ENCODE data around the gene SMAD6.

The SMAD6 gene

DNA sequence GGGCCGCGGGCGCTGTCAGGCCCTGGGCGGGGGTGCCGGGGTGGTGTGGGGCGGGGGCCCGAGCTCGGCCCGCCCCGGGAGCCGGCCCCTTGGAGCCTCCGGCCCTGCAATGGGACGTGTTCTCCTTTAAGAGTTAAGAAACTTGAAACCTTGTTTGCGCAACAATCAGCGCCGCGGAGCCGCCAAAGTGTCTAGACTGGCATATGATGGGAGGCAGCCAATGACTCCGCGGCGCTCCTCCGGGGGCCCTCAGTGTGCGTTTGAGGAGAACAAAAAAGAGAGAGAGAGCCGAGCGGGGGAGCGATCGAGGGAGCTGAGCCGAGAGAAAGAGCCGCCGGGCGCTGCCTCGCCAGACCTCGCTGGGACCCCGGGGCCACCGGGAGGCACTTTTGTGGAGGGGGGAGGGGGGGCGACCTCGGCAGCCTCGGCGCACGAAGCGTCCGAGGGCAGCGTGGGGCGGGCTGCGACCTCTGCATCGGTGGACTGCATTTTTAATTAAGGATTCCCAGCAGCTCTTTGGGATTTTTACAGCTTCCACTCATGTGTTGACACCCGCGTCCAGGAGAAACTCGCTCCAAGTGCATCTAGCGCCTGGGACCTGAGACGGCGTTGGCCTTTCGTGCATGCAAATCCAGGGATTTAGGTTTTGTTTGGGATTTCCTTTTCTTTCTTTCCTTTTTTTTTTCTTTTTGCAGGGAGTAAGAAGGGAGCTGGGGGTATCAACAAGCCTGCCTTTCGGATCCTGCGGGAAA lies at the start of gene SMAD6:
SMAD6 (plus strand) TSS at position 202 of the 752 bp plus-strand sequence. CDS start 1,023 bp downstream, outside the sequence.
- DNase-seq = peak; percentile 96

DNA sequence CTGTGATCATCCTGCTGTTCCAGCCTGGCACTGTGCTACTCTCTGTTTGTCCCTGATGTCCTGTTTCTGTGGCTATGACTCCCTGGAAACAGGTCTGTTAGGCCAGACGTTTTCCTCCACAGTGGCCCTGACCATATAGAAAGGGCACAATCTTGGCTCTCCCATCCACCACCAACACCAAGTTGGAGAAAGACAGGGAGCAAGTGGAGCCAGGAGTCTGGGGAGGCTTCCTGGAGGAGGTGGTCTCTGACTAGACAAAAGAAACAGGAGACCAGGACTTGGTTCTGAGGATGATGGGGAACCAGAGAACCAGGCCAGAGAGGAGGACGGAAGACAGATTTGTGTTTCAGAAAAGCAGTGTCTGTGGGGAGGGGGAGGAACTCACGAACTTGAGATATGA lies 49.2 kb upstream of the SMAD6 start:
- no peak for DNase-seq

GRCh38 chr15:66653398-66653797 lies 48.6 kb upstream of the SMAD6 start:
- DNase-seq = no peak

DNA sequence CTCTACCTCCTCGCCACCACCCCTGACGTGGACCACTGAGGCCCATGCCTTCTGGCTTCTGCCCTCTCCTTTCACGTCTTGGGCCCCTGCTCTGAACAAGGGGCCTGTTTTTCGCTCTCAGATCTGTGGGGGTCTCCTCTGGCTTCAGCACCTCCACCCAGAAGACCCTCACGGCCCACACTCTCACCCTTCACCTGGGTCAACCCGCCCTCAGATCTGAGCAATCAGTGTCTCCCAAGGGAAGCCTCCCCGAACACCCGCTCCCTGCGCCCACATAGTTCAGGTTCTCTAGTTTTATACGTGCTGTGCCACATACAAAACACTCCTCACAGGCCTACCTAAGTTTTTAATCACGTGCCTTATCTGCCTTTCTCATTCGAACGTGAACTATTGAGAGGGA lies 48.2 kb upstream of the SMAD6 start:
- no peak for DNase-seq

GRCh38 chr15:66654361-66654738 lies 47.7 kb upstream of the SMAD6 start:
- DNase-seq = no peak

DNA sequence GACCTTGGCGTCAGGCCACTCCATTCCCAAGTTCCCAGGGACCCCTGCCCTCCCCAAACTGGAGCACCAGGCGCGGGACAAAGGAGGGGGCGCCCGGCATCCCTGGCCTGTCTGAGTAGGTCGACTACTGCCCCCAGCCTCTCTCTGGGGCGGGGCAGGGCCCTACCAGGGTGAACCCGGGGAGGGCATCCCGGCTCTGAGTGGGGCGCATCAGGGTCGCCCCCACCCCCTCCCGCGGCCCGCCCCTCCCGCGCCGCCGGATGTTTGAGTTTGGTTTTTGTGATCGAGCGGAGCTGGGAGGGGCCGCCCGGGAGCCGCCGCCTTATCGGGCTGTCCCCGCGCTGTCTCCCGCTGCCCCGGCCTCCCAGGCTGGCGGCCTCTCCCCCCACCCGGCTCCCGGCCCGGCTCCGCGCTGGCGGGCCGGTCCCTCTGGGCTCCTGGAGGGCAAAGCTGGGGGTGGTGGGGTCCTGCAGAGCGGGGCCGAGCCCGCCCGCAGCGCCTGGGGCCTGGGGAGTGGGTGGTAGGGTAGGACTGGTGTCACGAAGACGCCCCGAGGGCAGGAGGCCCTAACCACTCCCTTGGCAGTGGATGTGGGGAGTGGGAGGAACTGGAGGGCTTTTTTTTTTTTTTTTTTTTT lies 47.2 kb upstream of the SMAD6 start:
- no peak for DNase-seq

DNA sequence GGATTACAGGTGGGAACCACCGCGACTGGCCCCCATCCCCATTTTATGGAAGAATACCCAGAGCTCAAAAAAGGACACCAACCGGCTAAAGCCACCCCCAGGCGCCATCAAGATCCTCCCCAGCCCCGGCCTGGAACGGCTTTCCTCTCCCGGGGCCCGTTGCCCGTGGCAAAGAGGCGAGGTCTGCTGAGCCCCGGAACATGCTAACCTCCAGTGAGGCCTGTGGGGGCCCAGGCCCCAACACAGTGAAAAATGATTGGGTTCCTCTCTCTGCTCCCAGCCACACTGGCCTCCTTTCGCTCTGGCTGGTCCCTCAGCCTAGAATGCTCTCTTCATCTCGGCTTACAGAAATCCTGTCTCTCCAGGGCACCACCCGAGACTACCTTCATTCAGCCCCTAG lies 46.5 kb upstream of the SMAD6 start:
- DNase-seq = no peak

DNA sequence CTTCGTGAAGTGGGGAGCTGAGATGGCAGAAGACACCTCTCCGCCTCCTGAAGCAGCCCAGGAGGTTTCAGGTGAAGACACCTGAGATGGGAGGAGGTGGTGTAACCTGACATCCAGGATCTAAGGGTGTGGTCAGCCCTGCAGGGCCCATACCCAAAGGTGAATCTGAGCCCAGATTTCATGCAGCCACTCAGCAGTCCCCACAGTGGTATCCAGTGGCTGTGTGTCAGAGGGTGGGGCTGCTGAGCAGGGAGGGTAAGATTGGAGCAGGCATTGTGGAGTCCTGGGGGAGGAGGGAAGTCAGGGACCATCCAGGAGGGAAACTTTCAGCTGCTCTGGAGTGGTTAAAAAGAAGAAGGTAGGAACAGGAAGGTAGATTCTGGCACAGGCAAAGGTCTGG lies 46.0 kb upstream of the SMAD6 start:
- no peak for DNase-seq

DNA sequence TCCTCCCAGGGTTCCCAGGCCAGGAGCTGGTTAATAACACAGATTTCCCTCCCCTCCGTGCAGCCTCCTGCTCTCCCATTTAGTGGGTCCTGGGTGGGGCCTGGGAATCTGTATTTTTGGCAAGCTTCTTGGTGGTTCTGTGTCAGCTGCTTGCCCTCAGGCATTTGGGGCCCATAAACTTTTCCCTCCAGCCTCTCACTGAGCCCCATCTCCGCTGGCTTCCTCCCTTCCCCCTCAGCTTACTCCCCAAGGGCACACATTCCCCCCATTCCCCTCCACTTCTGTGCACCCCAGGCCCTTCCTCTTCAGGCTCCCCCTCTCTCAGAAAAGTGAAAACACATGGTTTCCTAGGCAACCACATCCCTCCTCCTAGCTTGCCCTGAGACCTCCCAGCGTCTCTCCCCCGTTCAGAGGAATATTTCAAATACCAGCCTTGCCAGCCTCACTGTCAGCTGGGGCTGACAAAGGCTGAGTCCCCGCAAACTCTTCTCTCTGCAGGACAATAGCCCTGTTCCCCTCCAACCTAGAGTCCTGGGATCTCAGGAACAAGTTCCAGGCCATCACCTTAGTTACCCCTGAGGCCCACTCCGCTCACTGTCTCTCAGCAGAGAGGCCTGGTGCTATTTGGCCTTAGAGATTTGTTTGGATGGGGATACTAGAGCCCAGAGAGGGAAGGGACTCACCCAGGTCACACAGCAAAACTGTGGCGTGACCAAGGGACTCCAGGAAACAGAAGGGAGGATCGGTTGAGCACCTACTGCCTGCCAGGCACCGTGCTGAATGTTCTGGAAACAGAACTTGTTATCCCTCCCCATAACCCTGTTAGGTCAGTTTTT lies 44.6 kb upstream of the SMAD6 start:
- no peak for DNase-seq

DNA sequence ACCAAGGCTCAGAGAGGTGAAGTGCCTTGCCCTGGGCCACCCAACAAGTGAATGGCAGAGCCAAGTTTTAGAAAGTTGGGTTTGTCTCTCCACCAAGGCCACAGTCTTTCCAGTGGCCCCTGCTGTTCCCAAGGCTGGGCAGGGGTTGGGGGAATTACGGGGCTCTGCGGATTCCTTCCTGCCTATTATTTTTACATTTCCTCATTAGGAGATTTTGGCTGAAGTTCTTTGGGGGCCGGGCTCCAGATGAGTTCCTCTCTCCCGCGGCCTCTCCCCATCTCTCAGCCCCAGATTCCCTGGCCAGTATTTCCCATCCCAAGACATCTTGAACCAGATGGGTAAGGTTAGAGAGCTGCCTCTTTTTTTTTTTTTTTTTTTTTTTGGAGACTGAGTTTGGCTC lies 44.0 kb upstream of the SMAD6 start:
- no peak for DNase-seq

DNA sequence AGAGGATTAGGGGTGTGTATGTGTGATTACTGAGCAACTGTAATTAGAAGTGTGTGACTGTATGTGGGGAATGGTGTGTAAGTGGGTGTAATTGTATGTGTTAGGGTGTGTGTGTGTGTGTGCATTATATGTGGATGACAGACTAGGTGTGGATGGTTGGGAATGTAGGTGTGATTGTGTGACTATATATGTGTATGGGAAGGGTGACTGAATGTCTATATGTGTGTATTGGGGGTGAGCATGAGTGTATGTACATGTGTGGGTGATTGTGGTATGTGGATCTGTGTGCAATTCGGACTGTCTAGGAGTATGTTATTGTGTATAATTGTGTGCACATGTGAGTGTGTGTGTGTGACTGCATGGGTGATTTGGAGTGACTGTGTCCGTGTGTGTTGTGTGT lies 43.2 kb upstream of the SMAD6 start:
- no peak for DNase-seq

- no peak for DNase-seq
Observed at GRCh38 chr15:66659384-66659783, 42.7 kb upstream of the SMAD6 start.

DNA sequence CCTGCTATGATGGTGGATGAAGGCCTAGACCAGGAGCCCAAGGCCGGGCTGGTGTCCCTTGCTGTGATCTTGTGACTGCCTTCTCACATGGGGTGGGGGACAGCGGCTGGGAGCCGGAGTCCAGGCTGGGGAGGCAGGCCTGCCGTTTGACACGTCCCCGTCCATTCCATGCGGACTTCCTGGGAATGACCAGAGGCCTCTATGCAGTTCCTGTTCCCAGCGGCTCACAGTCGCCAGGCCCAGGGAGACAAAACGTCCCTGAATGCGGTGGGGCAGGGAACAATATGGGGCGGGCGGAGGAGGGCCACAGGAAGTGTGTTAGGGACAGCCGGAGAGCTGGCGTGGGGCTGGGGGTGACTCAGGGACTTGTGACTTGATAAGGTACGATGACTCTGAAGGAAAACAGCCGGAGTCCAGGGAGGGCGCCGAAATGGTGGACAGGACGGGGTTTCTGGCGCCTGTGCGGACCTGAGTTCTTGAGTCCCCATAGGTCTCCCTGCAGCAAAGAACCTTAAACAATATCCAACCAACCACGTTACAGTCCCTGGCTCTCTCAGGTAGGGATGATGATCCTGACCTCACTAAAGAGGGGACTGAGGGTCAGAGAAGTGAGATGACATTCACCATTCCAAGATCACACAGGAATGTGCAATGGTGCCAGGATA lies 40.5 kb upstream of the SMAD6 start:
- DNase-seq = no peak

GRCh38 chr15:66662522-66662921 lies 39.5 kb upstream of the SMAD6 start:
- DNase-seq = no peak

DNA sequence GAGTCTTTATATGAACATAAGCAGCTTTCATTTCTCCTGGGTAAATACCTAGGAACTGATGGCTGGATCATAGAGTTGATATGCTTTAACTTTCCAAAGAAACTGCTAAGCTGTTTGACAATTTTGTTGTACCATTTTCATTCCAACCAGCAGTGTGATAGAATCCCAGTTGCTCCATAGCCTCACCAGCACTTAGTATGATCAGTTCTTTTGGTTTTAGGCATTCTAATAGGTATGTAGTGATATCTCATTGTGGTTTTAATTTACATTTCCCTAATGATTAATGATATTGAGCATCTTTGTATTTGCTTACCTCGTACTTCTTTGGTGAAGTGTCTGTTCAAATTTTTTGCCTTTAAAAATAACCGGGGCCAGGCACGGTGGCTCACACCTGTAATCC lies 38.4 kb upstream of the SMAD6 start:
- DNase-seq = no peak

DNA sequence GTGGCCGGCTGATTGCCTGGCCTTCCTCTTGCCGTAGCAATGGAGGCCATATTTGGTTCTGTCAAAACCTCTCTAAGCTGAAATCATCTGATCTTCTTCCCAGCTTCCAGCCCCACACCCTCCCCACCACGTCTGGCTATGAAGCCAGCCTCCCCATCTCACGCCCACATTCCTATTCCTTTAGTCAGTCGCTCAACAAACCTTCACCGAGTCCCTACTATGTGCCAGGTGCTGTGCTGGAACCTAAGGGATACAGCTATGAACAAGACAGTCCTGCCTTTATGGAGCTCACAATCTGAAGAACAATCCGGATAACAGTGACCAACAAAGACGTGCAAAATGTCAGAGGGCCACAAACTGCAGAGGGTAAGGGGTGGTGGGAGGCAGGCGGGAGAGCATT lies 31.9 kb upstream of the SMAD6 start:
- no peak for DNase-seq

DNA sequence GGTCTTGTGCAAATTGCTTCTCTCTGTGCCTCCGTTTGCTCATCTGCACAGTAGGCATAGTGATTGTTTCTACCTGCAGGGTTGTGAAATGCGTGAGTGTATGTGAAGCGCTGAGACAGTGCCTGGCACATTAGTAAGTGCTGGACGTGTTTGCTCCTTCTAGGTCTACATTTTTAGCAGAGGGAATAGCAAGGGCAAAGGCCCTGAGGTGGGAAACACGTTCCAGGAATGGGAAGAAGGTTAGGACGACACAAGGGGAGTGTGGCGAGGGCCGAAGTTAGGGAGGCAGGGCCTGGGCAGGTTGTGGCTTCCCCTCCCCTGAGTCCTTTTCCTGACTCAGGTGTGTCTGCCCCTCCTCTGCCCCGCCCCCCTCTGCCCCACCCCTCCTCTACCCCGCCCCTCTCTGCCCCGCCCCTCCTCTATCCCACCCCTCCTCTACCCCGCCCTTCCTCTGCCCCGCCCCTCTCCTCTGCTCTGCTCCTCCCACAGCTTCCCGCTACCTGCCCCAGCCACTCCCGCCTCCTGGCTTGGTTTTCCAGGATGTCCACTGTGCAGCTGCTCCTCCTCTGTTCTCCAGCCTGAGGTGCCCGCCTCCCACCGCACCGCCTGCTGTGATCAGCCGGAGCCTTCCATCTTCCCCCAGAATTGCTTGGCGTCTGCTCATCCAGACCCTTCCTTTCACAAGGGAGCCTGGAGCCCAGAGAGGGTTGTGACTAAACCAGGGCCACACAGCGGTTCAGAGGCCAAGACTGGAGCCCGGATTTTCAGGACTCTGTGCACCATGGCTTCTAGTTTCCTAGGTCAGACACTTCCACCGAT lies 31.1 kb upstream of the SMAD6 start:
- no peak for DNase-seq

DNA sequence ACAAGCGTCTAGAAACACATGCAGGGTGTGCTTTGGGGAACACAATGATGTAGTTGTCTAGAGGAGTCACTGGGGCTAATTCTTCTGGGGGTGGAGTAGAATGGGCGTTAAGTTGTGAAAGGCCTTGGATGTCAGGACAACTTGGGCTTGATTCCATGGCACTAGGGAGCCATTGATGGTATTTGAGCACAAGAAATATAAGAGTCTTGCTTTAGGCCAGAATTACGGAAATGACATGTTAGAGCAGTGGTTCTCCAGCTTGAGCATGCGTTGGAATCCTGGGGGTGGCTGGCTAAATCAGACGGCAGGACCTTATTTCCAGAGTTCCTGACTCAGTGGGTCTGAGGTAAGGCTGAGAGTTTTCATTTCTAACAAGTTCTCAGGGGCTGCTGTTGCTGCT lies 29.2 kb upstream of the SMAD6 start:
- DNase-seq = no peak

GRCh38 chr15:66673410-66674322 lies 28.4 kb upstream of the SMAD6 start:
- DNase-seq = no peak

- no peak for DNase-seq
Observed at GRCh38 chr15:66674756-66675155, 27.3 kb upstream of the SMAD6 start.

GRCh38 chr15:66675446-66675845 lies 26.6 kb upstream of the SMAD6 start:
- DNase-seq = no peak

Measured in NCI-H446 treated with DMSO at 0.1 percent for 48 hours (cell line).